WTC11 (cell line): Measurements from ENCODE around the gene CBLIF. TPM values are rescaled to one million over a fixed set of nuclear protein-coding genes. Genes with fewer than 3 reads are reported as not detected.

ENCODE experiments used
- ATAC-seq: fragments of 200-7000 bp; cut with Tn5 transposase; 2 replicates; pipeline ENCODE4 v1.10.0; 2021; ENCODE audit warnings: mild to moderate bottlenecking, moderate library complexity
- CTCF ChIA-PET: fragments of 300-600 bp; sonication (Branson Sonifier 250); formaldehyde crosslinking; loops from one replicate; lab custom pipeline; 2021; ENCODE audit warnings: antibody characterized with exemption; lab: Charles Lee
- POLR2A ChIA-PET: fragments of 350-600 bp; sonication (Branson Sonifier 250); formaldehyde crosslinking; loops from one replicate; lab custom pipeline; 2021; ENCODE audit warnings: antibody characterized with exemption; lab: Charles Lee
- DNase-seq: peaks from one replicate; pipeline ENCODE4 v3.0.0; 2021; ENCODE audit warnings: low spot score
- H3K27ac Mint-ChIP-seq: 2 replicates; pipeline ENCODE4 v1.8.0; 2021; ENCODE audit warnings: mixed read lengths
- H3K27me3 Mint-ChIP-seq: 2 replicates; pipeline ENCODE4 v1.8.0; 2021; ENCODE audit warnings: low read depth, mild to moderate bottlenecking, moderate library complexity, mixed read lengths
- H3K36me3 Mint-ChIP-seq: 2 replicates; pipeline ENCODE4 v1.8.0; 2021; ENCODE audit warnings: mixed read lengths
- H3K4me1 Mint-ChIP-seq: 2 replicates; pipeline ENCODE4 v1.8.0; 2022; ENCODE audit warnings: mixed read lengths
- H3K4me3 Mint-ChIP-seq: 2 replicates; pipeline ENCODE4 v1.8.0; 2021; ENCODE audit warnings: mild to moderate bottlenecking, moderate library complexity, mixed read lengths
- H3K9me3 Mint-ChIP-seq: 2 replicates; pipeline ENCODE4 v1.8.0; 2021; ENCODE audit warnings: mixed read lengths
- ATF1 ChIP-seq: sonication (generic); formaldehyde crosslinking; IDR thresholded peaks from 2 replicates; pipeline ENCODE4 v1.8.1; 2023; ENCODE audit warnings: mild to moderate bottlenecking, moderate library complexity, missing genetic modification reagents
- ELF4 ChIP-seq: sonication (generic); formaldehyde crosslinking; IDR thresholded peaks from 2 replicates; pipeline ENCODE4 v1.8.1; 2022; ENCODE audit warnings: low read depth, mild to moderate bottlenecking, moderate library complexity, missing genetic modification reagents
- ETV6 ChIP-seq: sonication (generic); formaldehyde crosslinking; IDR thresholded peaks from 2 replicates; pipeline ENCODE4 v1.8.1; 2022; ENCODE audit warnings: mild to moderate bottlenecking, missing genetic modification reagents
- FOXJ3 ChIP-seq: sonication (generic); formaldehyde crosslinking; IDR thresholded peaks from 2 replicates; pipeline ENCODE4 v1.9.0; 2021; ENCODE audit warnings: missing genetic modification reagents, mild to moderate bottlenecking, borderline replicate concordance
- FOXP1 ChIP-seq: sonication (generic); formaldehyde crosslinking; IDR thresholded peaks from 2 replicates; pipeline ENCODE4 v1.8.0; 2022; ENCODE audit warnings: missing genetic modification reagents, mild to moderate bottlenecking, moderate library complexity, borderline replicate concordance
- JAZF1 ChIP-seq: fragments of 250-450 bp; sonication (Bioruptor Pico); IDR thresholded peaks from 2 replicates; pipeline ENCODE4 v1.9.0; 2021; ENCODE audit warnings: moderate library complexity, mild to moderate bottlenecking, inconsistent platforms
- JUN ChIP-seq: sonication (generic); formaldehyde crosslinking; IDR thresholded peaks from 2 replicates; pipeline ENCODE4 v1.8.0; 2023; ENCODE audit warnings: mild to moderate bottlenecking, missing genetic modification reagents
- MXD4 ChIP-seq: fragments of 250-450 bp; sonication (Bioruptor Pico); IDR thresholded peaks from 2 replicates; pipeline ENCODE4 v1.8.0; 2021; ENCODE audit warnings: mild to moderate bottlenecking, moderate library complexity, borderline replicate concordance
- NR3C1 ChIP-seq: sonication (generic); formaldehyde crosslinking; conservative IDR thresholded peaks from 2 replicates; pipeline ENCODE4 v1.8.1; 2023; ENCODE audit warnings: low read depth, mild to moderate bottlenecking, missing genetic modification reagents
- RELA ChIP-seq: sonication (generic); formaldehyde crosslinking; IDR thresholded peaks from 2 replicates; pipeline ENCODE4 v1.8.1; 2022; ENCODE audit warnings: missing genetic modification reagents, mild to moderate bottlenecking, borderline replicate concordance
- TEAD4 ChIP-seq: sonication (generic); formaldehyde crosslinking; IDR thresholded peaks from 2 replicates; pipeline ENCODE4 v1.8.0; 2022; ENCODE audit warnings: mild to moderate bottlenecking, missing genetic modification reagents
- ZBTB21 ChIP-seq: sonication (generic); formaldehyde crosslinking; IDR thresholded peaks from 2 replicates; pipeline ENCODE4 v1.8.1; 2023; ENCODE audit warnings: mild to moderate bottlenecking, missing genetic modification reagents, borderline replicate concordance
- ZNF121 ChIP-seq: sonication (generic); formaldehyde crosslinking; IDR thresholded peaks from 2 replicates; pipeline ENCODE4 v1.8.0; 2023; ENCODE audit warnings: missing genetic modification reagents
- ZNF317 ChIP-seq: sonication (generic); formaldehyde crosslinking; IDR thresholded peaks from 2 replicates; pipeline ENCODE4 v1.8.1; 2023; ENCODE audit warnings: low read depth, mild to moderate bottlenecking, moderate library complexity, missing genetic modification reagents, borderline replicate concordance
- ZNF396 ChIP-seq: fragments of 250-450 bp; sonication (Bioruptor Pico); IDR thresholded peaks from 2 replicates; pipeline ENCODE4 v1.8.0; 2021; ENCODE audit warnings: mild to moderate bottlenecking, moderate library complexity, borderline replicate concordance
- ZNF416 ChIP-seq: fragments of 250-450 bp; sonication (Bioruptor Pico); IDR thresholded peaks from 2 replicates; pipeline ENCODE4 v1.9.0; 2021; ENCODE audit warnings: mild to moderate bottlenecking, inconsistent platforms
- ZNF423 ChIP-seq: fragments of 250-450 bp; sonication (Bioruptor Pico); IDR thresholded peaks from 2 replicates; pipeline ENCODE4 v2.1.2; 2022; ENCODE audit warnings: mild to moderate bottlenecking, moderate library complexity
- total RNA-seq: library from RNA; stranded (reverse); gene quantifications from 3 replicates; pipeline ENCODE4 v1.2.3, GENCODE V29; 2021
- TF ChIP-seq, protein P1 (sequence below): fragments of 250-450 bp; sonication (Bioruptor Pico); IDR thresholded peaks from 2 replicates; pipeline ENCODE4 v1.9.0; 2021; ENCODE audit warnings: moderate library complexity, mild to moderate bottlenecking, inconsistent platforms, borderline replicate concordance
- TF ChIP-seq, protein P2 (sequence below): sonication (generic); formaldehyde crosslinking; IDR thresholded peaks from 2 replicates; pipeline ENCODE4 v1.8.1; 2023; ENCODE audit warnings: mild to moderate bottlenecking, missing genetic modification reagents, moderate library complexity
- TF ChIP-seq, protein P3 (sequence below): sonication (generic); formaldehyde crosslinking; IDR thresholded peaks from 2 replicates; pipeline ENCODE4 v1.8.1; 2022; ENCODE audit warnings: missing genetic modification reagents, borderline replicate concordance
- TF ChIP-seq, protein P4 (sequence below): sonication (generic); formaldehyde crosslinking; IDR thresholded peaks from 2 replicates; pipeline ENCODE4 v1.8.0; 2023; ENCODE audit warnings: missing genetic modification reagents
- TF ChIP-seq, protein P5 (sequence below): sonication (generic); formaldehyde crosslinking; conservative IDR thresholded peaks from 2 replicates; pipeline ENCODE4 v1.8.1; 2023; ENCODE audit warnings: mild to moderate bottlenecking, low read depth, missing genetic modification reagents, moderate library complexity

Gene CBLIF
- total RNA-seq, 1 experiment from 2014 or later = not detected

DNA sequence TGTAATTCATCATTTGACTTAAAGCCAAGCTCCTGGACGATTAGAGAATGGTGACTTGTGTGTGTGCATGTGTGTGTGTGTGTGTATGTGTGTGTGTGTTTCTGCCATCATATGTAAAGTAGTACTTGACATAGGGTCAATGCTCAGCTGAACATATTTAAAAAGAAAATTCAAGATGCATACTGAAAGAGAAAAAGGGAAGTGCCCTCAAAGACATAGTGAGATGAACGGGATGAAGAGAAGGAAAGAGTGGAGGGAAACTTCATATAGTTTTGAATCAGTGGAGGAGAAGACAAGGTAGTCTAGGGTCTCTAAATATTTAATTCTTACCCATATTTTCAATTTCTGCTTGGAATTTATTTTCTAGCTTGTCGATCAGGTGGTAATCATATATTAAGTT lies 17.0 kb upstream of the CBLIF start:
- TF ChIP-seq TEAD4 (CRISPR knock-in tag) = no peak
- no peak for TF ChIP-seq ZNF423 (CRISPR knock-in tag)
- no peak for TF ChIP-seq JUN (CRISPR knock-in tag)
- TF ChIP-seq ZNF396 = no peak
- TF ChIP-seq, protein P1, sequence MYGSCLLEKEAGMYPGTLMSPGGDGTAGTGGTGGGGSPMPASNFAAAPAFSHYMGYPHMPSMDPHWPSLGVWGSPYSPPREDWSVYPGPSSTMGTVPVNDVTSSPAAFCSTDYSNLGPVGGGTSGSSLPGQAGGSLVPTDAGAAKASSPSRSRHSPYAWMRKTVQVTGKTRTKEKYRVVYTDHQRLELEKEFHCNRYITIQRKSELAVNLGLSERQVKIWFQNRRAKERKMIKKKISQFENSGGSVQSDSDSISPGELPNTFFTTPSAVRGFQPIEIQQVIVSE (CRISPR knock-in tag) = no peak
- TF ChIP-seq, protein P2, sequence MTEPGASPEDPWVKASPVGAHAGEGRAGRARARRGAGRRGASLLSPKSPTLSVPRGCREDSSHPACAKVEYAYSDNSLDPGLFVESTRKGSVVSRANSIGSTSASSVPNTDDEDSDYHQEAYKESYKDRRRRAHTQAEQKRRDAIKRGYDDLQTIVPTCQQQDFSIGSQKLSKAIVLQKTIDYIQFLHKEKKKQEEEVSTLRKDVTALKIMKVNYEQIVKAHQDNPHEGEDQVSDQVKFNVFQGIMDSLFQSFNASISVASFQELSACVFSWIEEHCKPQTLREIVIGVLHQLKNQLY (CRISPR knock-in tag) = no peak
- TF ChIP-seq ZNF317 = no peak
- no peak for TF ChIP-seq ATF1 (CRISPR knock-in tag)
- TF ChIP-seq FOXP1 = no peak
- no peak for TF ChIP-seq ZNF416 (CRISPR knock-in tag)
- TF ChIP-seq, protein P3, sequence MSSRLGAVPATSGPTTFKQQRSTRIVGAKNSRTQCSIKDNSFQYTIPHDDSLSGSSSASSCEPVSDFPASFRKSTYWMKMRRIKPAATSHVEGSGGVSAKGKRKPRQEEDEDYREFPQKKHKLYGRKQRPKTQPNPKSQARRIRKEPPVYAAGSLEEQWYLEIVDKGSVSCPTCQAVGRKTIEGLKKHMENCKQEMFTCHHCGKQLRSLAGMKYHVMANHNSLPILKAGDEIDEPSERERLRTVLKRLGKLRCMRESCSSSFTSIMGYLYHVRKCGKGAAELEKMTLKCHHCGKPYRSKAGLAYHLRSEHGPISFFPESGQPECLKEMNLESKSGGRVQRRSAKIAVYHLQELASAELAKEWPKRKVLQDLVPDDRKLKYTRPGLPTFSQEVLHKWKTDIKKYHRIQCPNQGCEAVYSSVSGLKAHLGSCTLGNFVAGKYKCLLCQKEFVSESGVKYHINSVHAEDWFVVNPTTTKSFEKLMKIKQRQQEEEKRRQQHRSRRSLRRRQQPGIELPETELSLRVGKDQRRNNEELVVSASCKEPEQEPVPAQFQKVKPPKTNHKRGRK (CRISPR knock-in tag) = no peak
- TF ChIP-seq, protein P4, sequence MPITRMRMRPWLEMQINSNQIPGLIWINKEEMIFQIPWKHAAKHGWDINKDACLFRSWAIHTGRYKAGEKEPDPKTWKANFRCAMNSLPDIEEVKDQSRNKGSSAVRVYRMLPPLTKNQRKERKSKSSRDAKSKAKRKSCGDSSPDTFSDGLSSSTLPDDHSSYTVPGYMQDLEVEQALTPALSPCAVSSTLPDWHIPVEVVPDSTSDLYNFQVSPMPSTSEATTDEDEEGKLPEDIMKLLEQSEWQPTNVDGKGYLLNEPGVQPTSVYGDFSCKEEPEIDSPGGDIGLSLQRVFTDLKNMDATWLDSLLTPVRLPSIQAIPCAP (CRISPR knock-in tag) = no peak
- TF ChIP-seq NR3C1 (CRISPR knock-in tag) = no peak
- no peak for TF ChIP-seq MXD4 (CRISPR knock-in tag)
- TF ChIP-seq ZNF121 (CRISPR knock-in tag) = no peak
- TF ChIP-seq ZBTB21 (CRISPR knock-in tag) = no peak
- TF ChIP-seq ELF4 (CRISPR knock-in tag) = no peak
- H3K4me1 Mint-ChIP-seq = peaks cover 9% of the 10 kb centered on the region
- CTCF ChIA-PET = no interaction called here

DNA sequence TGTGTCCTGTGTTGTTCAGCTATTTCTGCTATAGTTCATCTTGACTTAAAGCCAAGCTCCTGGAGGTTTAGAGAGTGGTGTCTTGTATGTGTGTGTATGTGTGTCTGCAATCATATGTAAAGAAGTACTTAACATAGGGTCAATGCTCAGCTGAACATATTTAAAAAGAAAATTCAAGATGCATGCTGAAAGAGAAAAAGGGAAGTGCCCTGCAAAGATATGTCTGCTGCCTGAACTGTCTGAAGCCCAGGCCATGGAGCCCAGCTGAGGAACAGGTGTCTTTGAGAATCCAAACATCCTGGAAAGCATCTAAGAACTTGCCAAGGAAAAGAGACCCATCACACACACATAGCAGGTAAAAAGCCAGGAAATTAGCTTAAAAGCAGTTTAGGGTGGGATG lies 14.4 kb upstream of the CBLIF start:
- no peak for ATAC-seq
- POLR2A ChIA-PET = no interaction called here
- no peaks in the 10 kb centered on the region for H3K36me3 Mint-ChIP-seq

More for the DNA sequence above, 17.0 kb upstream of the CBLIF start:
- no peak for ATAC-seq
- POLR2A ChIA-PET = no interaction called here
- Mint-ChIP-seq H3K9me3 (peaks cover 4% of the 10 kb centered on the region), H3K27ac (no peak overlapping the region), H3K4me3 (no peak overlapping the region), H3K27me3 (no peaks in the 10 kb centered on the region), H3K36me3 (no peaks in the 10 kb centered on the region)
- DNase-seq = no peak

More for the DNA sequence above, 14.4 kb upstream of the CBLIF start:
- Mint-ChIP-seq H3K9me3 (no peaks in the 10 kb centered on the region), H3K4me3 (no peak overlapping the region), H3K27ac (no peak overlapping the region), H3K27me3 (no peaks in the 10 kb centered on the region), H3K4me1 (peaks cover 16% of the 10 kb centered on the region)
- CTCF ChIA-PET = no interaction called here
- no peak for TF ChIP-seq JAZF1 (CRISPR knock-in tag)
- TF ChIP-seq ELF4 (CRISPR knock-in tag) = no peak
- TF ChIP-seq, protein P4 (CRISPR knock-in tag) = no peak
- no peak for TF ChIP-seq FOXJ3 (CRISPR knock-in tag)
- TF ChIP-seq, protein P2 (CRISPR knock-in tag) = no peak
- TF ChIP-seq RELA (CRISPR knock-in tag) = no peak
- TF ChIP-seq, protein P5, sequence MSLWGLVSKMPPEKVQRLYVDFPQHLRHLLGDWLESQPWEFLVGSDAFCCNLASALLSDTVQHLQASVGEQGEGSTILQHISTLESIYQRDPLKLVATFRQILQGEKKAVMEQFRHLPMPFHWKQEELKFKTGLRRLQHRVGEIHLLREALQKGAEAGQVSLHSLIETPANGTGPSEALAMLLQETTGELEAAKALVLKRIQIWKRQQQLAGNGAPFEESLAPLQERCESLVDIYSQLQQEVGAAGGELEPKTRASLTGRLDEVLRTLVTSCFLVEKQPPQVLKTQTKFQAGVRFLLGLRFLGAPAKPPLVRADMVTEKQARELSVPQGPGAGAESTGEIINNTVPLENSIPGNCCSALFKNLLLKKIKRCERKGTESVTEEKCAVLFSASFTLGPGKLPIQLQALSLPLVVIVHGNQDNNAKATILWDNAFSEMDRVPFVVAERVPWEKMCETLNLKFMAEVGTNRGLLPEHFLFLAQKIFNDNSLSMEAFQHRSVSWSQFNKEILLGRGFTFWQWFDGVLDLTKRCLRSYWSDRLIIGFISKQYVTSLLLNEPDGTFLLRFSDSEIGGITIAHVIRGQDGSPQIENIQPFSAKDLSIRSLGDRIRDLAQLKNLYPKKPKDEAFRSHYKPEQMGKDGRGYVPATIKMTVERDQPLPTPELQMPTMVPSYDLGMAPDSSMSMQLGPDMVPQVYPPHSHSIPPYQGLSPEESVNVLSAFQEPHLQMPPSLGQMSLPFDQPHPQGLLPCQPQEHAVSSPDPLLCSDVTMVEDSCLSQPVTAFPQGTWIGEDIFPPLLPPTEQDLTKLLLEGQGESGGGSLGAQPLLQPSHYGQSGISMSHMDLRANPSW (CRISPR knock-in tag) = no peak
- no peak for TF ChIP-seq ETV6 (CRISPR knock-in tag)
- TF ChIP-seq ZNF416 (CRISPR knock-in tag) = no peak
- no peak for DNase-seq
